H1 (cell line): ENCODE data around the gene SPTBN5. TPM values are rescaled to one million over a fixed set of nuclear protein-coding genes. Genes with fewer than 3 reads are reported as not detected.

Experiments used
- ATF2 ChIP-seq: IDR thresholded peaks from 2 replicates; pipeline ENCODE4 v1.6.1; 2012; ENCODE audit warnings: low read length, inconsistent platforms
- BRCA1 ChIP-seq: IDR thresholded peaks from 2 replicates; pipeline ENCODE4 v1.6.1; 2012; ENCODE audit warnings: low read depth, low read length, improper control_type of control experiment
- CHD1 ChIP-seq: IDR thresholded peaks from 2 replicates; pipeline ENCODE4 v1.6.1; 2012; ENCODE audit warnings: low read depth, low read length, improper control_type of control experiment
- CHD7 ChIP-seq: fragments of 300-600 bp; sonication (generic); IDR thresholded peaks from 2 replicates; pipeline ENCODE4 v1.7.1; 2012; ENCODE audit warnings: low read length, moderate library complexity, mild to moderate bottlenecking, inconsistent platforms; ENCODE audit not compliant: insufficient replicate concordance
- CTBP2 ChIP-seq: IDR thresholded peaks from 2 replicates; pipeline ENCODE4 v1.7.0; 2011; ENCODE audit warnings: borderline replicate concordance, mild to moderate bottlenecking, moderate library complexity, mixed read lengths, low read length; ENCODE audit not compliant: insufficient read depth, insufficient read length
- KDM1A ChIP-seq: fragments of 200-600, 300-600 bp; sonication (generic); IDR thresholded peaks from 2 replicates; pipeline ENCODE4 v1.7.1; 2016; ENCODE audit warnings: mild to moderate bottlenecking, low read length, borderline replicate concordance
- MAX ChIP-seq: IDR thresholded peaks from 2 replicates; pipeline ENCODE4 v1.6.1; 2012; ENCODE audit warnings: inconsistent platforms
- PHF8 ChIP-seq: fragments of 200-600 bp; sonication (generic); conservative IDR thresholded peaks from 2 replicates; pipeline ENCODE4 v1.7.1; 2012; ENCODE audit warnings: low read depth, mild to moderate bottlenecking, inconsistent platforms, low read length, moderate library complexity
- POLR2A ChIP-seq, 2 experiments: IDR thresholded peaks; 1 replicate in 1 of 2; 2 replicates in 1 of 2; pipeline ENCODE4 v1.6.1; 2011; ENCODE audit warnings: low read depth in 2 of 2, low read length in 2 of 2, mild to moderate bottlenecking in 2 of 2; ENCODE audit errors: control extremely low read depth in 1 of 2
- POU5F1 ChIP-seq: IDR thresholded peaks from 2 replicates; pipeline ENCODE4 v1.6.1; 2011; ENCODE audit warnings: low read depth, mild to moderate bottlenecking, low read length, moderate library complexity
- polyA plus RNA-seq, 7 experiments: library from polyadenylated mRNA; depleted of rRNA in 3 of 7; stranded (reverse) in 5 of 7; unstranded in 2 of 7; fragments of >200 nt in 5 of 7; fragments of 200-250 nt in 2 of 7; gene quantifications; 1 replicate in 5 of 7; 2 replicates in 1 of 7; 4 replicates in 1 of 7; pipeline versions ENCODE4 v1.2.1 to v1.2.3, GENCODE V29; 2011 to 2013; ENCODE audit warnings: missing spikeins in 2 of 7, mixed read lengths in 2 of 7
- total RNA-seq: library from RNA; stranded (reverse); fragmentation: NEBNext Ultra II Directional; extraction: Animal tissue kit (Norgen Biotek cat#: 25700); gene quantifications from 2 replicates; pipeline ENCODE4 v1.2.1, GENCODE V29; 2021

Gene SPTBN5
- total and polyA plus RNA-seq, 2 of the 8 experiments (the other 6 are each of a cell fraction or from before 2014, with no cell fraction given), result 0.32 to 0.84 TPM

GRCh38 chr15:41844814-41845213 is 49.0 kb downstream of the SPTBN5 start (continued):
- TF ChIP-seq CHD7 (no peak), BRCA1 (no peak), POU5F1 (no peak), ATF2 (no peak), MAX (no peak), CTBP2 (no peak), PHF8 (no peak), CHD1 (no peak), POLR2A (IDR thresholded peaks at IDR 0.05; ENCODE audit: control extremely low read depth in 1 of 2, low read depth in 2 of 2, low read length in 2 of 2) (no peak), KDM1A (no peak)
